SIG-M5 (cell line): Measurements from ENCODE around the gene ZNF407.
A peak's percentile ranks its signal among the peaks of the same experiment; 100 is the strongest.

Experiments used
- DNase-seq: peaks from one replicate; lab custom pipeline; 2025; lab: John Stamatoyannopoulos, UW

ZNF407 gene

DNA sequence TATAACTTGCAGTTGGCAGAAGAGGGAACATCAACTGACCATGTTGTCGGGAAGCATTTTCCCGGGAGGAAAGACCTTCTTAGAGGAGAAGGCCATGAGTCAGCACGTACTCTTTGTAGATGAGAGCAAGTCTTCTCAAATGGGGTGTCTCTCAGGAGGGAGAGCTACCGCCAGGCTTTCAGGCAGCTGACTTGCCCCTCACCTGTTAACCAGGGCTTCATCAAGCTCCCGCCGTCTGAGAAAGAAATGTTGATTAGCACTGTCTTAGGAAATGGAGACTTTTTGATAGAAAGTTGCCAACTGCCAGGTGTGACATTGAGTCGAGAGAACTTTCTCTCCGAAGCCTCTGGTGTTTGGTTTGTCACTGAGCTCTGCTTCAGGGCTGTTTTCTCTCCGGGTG lies 196.1 kb downstream of the ZNF407 start:
- no peak for DNase-seq

DNA sequence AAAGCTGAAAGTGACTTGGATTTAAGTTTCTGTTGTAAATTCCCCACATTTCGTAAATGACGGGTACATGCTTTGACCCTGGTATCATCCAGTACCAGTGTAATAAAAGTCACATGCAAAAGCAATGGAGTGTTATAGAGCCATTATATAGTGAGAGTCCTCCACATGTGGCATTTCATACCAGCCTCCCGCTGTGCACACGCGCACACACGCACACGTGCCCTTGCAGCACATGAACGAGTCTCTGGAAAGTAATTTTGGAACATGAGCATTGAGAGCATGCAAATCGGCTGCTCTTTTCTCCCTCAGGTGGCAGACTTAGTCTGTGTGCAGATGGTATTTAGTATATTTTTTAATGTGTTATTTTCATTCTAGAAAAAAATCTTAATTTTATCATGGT lies 198.1 kb downstream of the ZNF407 start:
- DNase-seq, result no peak

GRCh38 chr18:74796211-74796610 lies 198.5 kb downstream of the ZNF407 start:
- no peak for DNase-seq

GRCh38 chr18:74796841-74797576 lies 199.3 kb downstream of the ZNF407 start:
- no peak for DNase-seq

- no peak for DNase-seq
Measured at GRCh38 chr18:74797577-74798151, 200.0 kb downstream of the ZNF407 start.

- DNase-seq, result no peak
Measured at GRCh38 chr18:74799542-74799941, 201.9 kb downstream of the ZNF407 start.

- no peak for DNase-seq
Measured at GRCh38 chr18:74800098-74800497, 202.4 kb downstream of the ZNF407 start.

- no peak for DNase-seq
Measured at GRCh38 chr18:74803117-74803516, 205.4 kb downstream of the ZNF407 start.

GRCh38 chr18:74803769-74804168 lies 206.1 kb downstream of the ZNF407 start:
- DNase-seq, result no peak

DNA sequence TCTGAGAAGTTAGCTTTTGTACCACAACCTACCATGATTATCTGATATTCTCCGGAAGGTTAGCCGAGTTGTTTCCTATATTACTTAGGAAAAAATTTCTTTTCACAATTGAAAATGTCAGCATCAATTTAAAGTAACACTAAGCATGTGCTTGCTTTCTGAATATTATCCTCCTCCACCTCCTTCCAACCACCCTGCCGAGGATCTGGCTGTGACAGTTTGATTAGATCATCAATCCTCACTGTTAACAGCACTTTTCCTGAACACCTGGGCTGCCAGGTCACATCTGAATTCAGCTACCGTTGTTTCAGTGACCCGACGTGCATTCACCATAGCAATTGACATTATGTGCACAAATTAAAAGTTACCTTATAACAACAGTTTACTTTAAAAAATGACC lies 207.0 kb downstream of the ZNF407 start:
- no peak for DNase-seq

- no peak for DNase-seq
Measured at GRCh38 chr18:74806073-74806472, 208.4 kb downstream of the ZNF407 start.

- peak; percentile 19 for DNase-seq
Measured at GRCh38 chr18:74806700-74807416, 209.2 kb downstream of the ZNF407 start.

- DNase-seq, result no peak
Measured at GRCh38 chr18:74817576-74817975, 219.9 kb downstream of the ZNF407 start.

DNA sequence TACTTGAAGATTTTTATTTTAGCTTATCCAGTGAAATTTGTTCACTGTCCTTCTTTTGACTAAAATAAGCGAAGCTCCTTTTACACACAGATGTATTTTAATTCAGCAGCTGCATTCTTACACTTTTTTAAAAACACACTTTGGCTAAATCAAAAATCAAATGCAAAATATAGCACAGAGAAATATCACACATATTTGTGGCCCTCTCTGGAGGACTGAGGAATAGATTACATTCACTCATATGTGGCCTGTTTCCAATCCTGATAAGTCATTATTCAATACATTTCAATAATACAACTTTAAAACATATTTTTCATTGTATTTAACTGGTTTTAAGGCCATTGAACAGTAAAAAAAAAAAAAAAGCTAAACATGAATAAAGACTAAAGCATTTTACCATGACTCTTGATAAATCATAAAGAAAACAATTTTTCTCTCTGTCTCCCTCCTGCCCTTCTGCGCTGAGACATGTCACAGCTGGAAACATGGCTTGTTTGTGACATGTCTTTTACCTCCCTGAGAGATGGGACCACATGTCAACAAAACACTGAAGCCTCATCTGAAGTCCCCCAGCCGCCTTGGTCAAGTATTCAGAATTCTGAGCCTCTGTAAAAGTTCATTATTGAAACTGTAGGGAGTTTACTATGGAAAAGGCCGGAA lies 221.0 kb downstream of the ZNF407 start:
- DNase-seq, result no peak

- no peak for DNase-seq
Measured at GRCh38 chr18:74819433-74820059, 221.9 kb downstream of the ZNF407 start.

DNA sequence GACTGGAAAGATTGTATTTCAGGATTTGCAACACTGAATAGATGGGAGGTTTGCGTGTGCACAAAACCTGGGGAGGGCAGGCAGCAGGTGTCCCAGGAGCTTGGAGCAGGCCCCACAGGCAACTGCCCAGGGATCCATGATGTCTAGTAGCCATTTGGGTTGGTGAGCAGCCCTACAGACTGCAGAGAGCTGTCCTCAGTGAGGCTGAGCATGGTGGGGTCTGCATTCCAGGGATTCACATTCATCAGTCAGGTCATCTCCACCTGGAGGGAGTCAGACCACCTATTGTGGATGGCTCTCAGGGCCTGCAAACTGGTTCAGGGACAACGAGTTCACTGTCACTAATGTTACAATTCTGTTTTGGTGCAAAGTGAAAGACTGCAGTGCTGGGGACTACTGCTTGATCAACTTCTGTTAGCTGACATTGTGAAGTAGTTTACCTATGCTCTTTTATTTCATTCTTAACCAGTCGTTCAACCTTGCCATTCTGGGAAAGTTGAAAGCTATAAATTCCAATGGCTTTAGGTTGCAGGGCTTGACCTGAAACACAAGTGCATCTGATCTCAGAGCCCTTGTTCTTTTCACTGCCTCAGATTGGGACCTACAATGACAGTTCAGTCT lies 222.6 kb downstream of the ZNF407 start:
- no peak for DNase-seq

DNA sequence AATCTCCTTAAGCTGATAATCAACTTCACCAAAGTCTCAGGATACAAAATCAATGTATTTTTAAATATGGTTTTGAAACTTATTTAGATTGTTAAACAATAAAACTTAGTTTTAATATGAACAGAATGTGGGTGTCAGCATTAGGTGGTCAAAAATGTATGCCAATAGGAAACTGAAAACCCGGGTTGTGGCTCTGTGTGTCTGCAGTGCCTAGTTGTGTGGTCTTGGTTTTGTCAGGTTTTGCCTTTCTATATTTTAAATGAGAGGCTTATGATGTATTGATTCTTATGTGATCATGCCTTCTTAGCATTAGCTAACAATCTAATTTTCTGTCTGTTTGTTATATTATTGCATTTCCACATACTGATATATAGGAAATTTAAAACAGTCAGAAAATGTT lies 227.8 kb downstream of the ZNF407 start:
- DNase-seq, result no peak

DNA sequence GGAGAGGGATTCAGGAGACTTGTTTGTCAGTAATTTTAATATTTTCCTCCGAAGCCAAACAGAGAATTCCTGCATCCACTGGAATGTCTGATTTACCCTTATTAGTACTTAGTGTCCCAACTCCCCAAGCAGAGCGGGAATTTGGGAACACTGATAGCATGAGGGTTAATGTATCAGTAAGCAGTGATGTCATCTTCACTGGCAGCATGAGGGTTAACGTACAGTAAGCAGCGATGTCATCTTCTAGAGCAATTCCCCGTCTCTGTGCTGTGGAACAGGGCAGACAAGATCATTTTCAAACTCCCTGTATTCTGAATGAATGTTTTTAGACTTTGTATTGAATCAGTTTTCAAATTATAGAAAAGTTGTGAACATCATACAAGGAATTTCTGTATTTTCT lies 228.9 kb downstream of the ZNF407 start:
- no peak for DNase-seq

DNA sequence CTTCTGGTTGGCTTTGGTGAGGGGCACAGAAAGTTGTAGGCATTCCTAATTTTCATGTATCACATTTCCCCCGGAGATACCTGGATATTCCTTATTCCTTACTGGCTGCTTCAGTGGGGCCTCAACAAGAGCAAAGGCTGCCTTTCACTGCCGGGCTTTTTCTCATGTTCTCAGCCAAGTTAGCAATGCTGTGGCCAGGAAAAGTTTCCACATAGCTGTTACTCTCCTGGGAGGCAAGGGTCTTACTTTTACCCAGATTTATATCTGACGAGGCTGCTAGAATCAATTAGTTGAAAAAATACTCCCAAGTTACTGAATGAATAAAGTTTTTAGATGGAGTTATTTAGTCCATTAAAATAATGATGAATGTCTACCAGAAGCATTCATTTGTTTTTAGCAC lies 230.5 kb downstream of the ZNF407 start:
- DNase-seq, result no peak

GRCh38 chr18:74831571-74832250 lies 234.0 kb downstream of the ZNF407 start:
- no peak for DNase-seq

DNA sequence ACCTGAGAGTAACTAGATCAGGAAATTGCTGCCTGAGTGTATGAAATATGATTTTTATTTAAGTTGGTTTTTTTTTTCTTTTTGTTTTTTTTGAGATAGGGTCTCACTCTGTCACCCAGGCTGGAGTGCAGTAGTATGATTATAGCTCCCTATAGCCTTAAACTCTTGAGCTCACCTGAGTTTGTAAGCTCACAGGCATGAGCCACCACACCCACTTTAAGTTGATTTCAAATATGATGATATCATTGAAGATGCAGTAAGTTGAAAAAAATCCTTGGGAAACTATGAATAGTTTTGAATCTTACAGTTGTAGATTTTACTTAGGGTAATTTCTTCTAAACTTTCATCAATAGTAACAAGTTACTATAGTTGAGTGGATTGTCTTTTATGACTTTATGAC lies 234.7 kb downstream of the ZNF407 start:
- DNase-seq, result no peak
